ENCODE results near the gene ANKRD55. TPM values are rescaled to one million over a fixed set of nuclear protein-coding genes. Genes with fewer than 3 reads are reported as not detected.

The ANKRD55 gene
- total RNA-seq, 1 donor from 2014 or later = 0.79 TPM

- Mint-ChIP-seq H3K27ac (no peak overlapping the region), H3K4me3 (no peak overlapping the region), H3K27me3 (peaks cover 2% of the 10 kb centered on the region), H3K4me1 (peaks cover 46% of the 10 kb centered on the region), H3K36me3 (ENCODE audit: low read depth) (peaks cover 3% of the 10 kb centered on the region), H3K9me3 (no peaks in the 10 kb centered on the region)
- intact Hi-C loops (cut with micrococcal nuclease) = no loop called here
- DNase-seq = no peak
Measured at GRCh38 chr5:56069652-56070226, 163.4 kb downstream of the ANKRD55 start.

GRCh38 chr5:56066931-56067450 is 166.1 kb downstream of the ANKRD55 start:
- peaks cover 4% of the 10 kb centered on the region for H3K27me3 Mint-ChIP-seq
- H3K36me3 Mint-ChIP-seq (ENCODE audit: low read depth) = peaks cover 3% of the 10 kb centered on the region
- intact Hi-C loops (cut with micrococcal nuclease) = loop anchor here (2.0 kb wide), 1 partner anchor 14 kb away; no protein-coding TSS in a partner anchor
- DNase-seq = no peak
- H3K27ac Mint-ChIP-seq = no peak overlapping the region
- H3K4me3 Mint-ChIP-seq = no peak overlapping the region
- H3K9me3 Mint-ChIP-seq = no peaks in the 10 kb centered on the region
- H3K4me1 Mint-ChIP-seq = peaks cover 41% of the 10 kb centered on the region

- Mint-ChIP-seq H3K4me3 (no peak overlapping the region), H3K9me3 (no peaks in the 10 kb centered on the region), H3K27me3 (peaks cover 4% of the 10 kb centered on the region), H3K36me3 (ENCODE audit: low read depth) (peaks cover 2% of the 10 kb centered on the region), H3K27ac (no peak overlapping the region), H3K4me1 (peaks cover 32% of the 10 kb centered on the region)
- intact Hi-C loops (cut with micrococcal nuclease) = no loop called here
- DNase-seq = no peak
Measured at GRCh38 chr5:56064984-56065383, 168.1 kb downstream of the ANKRD55 start.

- peaks cover 53% of the 10 kb centered on the region for H3K4me1 Mint-ChIP-seq
- peaks cover 8% of the 10 kb centered on the region for H3K9me3 Mint-ChIP-seq
- DNase-seq = peak; percentile 87
- peaks cover 4% of the 10 kb centered on the region for H3K36me3 Mint-ChIP-seq (ENCODE audit: low read depth)
- H3K27me3 Mint-ChIP-seq = peaks cover 6% of the 10 kb centered on the region
- intact Hi-C loops (cut with micrococcal nuclease) = loop anchor here (1.0 kb wide), 1 partner anchor 65 kb away; no protein-coding TSS in a partner anchor
- peak overlapping the region; percentile 9 for H3K27ac Mint-ChIP-seq
- H3K4me3 Mint-ChIP-seq = peak overlapping the region; percentile 53
Measured at GRCh38 chr5:56060276-56061110, 172.6 kb downstream of the ANKRD55 start.

GRCh38 chr5:56059854-56060253 is 173.3 kb downstream of the ANKRD55 start:
- peaks cover 54% of the 10 kb centered on the region for H3K4me1 Mint-ChIP-seq
- H3K27me3 Mint-ChIP-seq = peaks cover 6% of the 10 kb centered on the region
- H3K4me3 Mint-ChIP-seq = no peak overlapping the region
- intact Hi-C loops (cut with micrococcal nuclease) = loop anchor here (1.0 to 5.0 kb wide), 5 partner anchors 35 to 203 kb away; no protein-coding TSS in a partner anchor
- H3K36me3 Mint-ChIP-seq (ENCODE audit: low read depth) = peaks cover 4% of the 10 kb centered on the region
- H3K27ac Mint-ChIP-seq = no peak overlapping the region
- DNase-seq = no peak
- H3K9me3 Mint-ChIP-seq = peaks cover 8% of the 10 kb centered on the region

- Mint-ChIP-seq H3K27ac (peak overlapping the region; percentile 46), H3K9me3 (peaks cover 12% of the 10 kb centered on the region), H3K36me3 (ENCODE audit: low read depth) (peaks cover 11% of the 10 kb centered on the region), H3K4me3 (no peak overlapping the region), H3K27me3 (peaks cover 4% of the 10 kb centered on the region), H3K4me1 (peaks cover 51% of the 10 kb centered on the region)
- no peak for DNase-seq
- intact Hi-C loops (cut with micrococcal nuclease) = loop anchor here (5.0 kb wide), 3 partner anchors 45 to 200 kb away; no protein-coding TSS in a partner anchor
Measured at GRCh38 chr5:56056875-56057274, 176.3 kb downstream of the ANKRD55 start.

GRCh38 chr5:56055859-56056258 is 177.3 kb downstream of the ANKRD55 start:
- intact Hi-C loops (cut with micrococcal nuclease) = loop anchor here (5.0 kb wide), 3 partner anchors 44 to 199 kb away; no protein-coding TSS in a partner anchor
- Mint-ChIP-seq H3K27ac (no peak overlapping the region), H3K36me3 (ENCODE audit: low read depth) (peaks cover 10% of the 10 kb centered on the region), H3K9me3 (peaks cover 12% of the 10 kb centered on the region), H3K27me3 (peaks cover 3% of the 10 kb centered on the region), H3K4me1 (peaks cover 52% of the 10 kb centered on the region), H3K4me3 (no peak overlapping the region)
- DNase-seq = no peak

GRCh38 chr5:56055287-56055686 is 177.8 kb downstream of the ANKRD55 start:
- DNase-seq = no peak
- Mint-ChIP-seq H3K4me3 (no peak overlapping the region), H3K4me1 (peaks cover 51% of the 10 kb centered on the region), H3K36me3 (ENCODE audit: low read depth) (peaks cover 10% of the 10 kb centered on the region), H3K9me3 (peaks cover 12% of the 10 kb centered on the region), H3K27ac (no peak overlapping the region), H3K27me3 (peaks cover 3% of the 10 kb centered on the region)
- intact Hi-C loops (cut with micrococcal nuclease) = loop anchor here (5.0 kb wide), 3 partner anchors 43 to 198 kb away; no protein-coding TSS in a partner anchor

GRCh38 chr5:56054666-56055065 is 178.5 kb downstream of the ANKRD55 start:
- Mint-ChIP-seq H3K27me3 (peaks cover 3% of the 10 kb centered on the region), H3K4me1 (peaks cover 49% of the 10 kb centered on the region), H3K27ac (no peak overlapping the region), H3K9me3 (peaks cover 12% of the 10 kb centered on the region), H3K36me3 (ENCODE audit: low read depth) (peaks cover 10% of the 10 kb centered on the region), H3K4me3 (no peak overlapping the region)
- DNase-seq = no peak
- intact Hi-C loops (cut with micrococcal nuclease) = loop anchor here (5.0 kb wide), 4 partner anchors 42 to 197 kb away; no protein-coding TSS in a partner anchor

- intact Hi-C loops (cut with micrococcal nuclease) = loop anchor here (5.0 kb wide), 1 partner anchor 149 kb away; no protein-coding TSS in a partner anchor
Measured at GRCh38 chr5:56053363-56053762, 179.8 kb downstream of the ANKRD55 start.

GRCh38 chr5:56052735-56053134 is 180.4 kb downstream of the ANKRD55 start:
- peaks cover 3% of the 10 kb centered on the region for H3K27me3 Mint-ChIP-seq
- intact Hi-C loops (cut with micrococcal nuclease) = loop anchor here (5.0 kb wide), 1 partner anchor 150 kb away; no protein-coding TSS in a partner anchor
- H3K36me3 Mint-ChIP-seq (ENCODE audit: low read depth) = peaks cover 8% of the 10 kb centered on the region
- H3K4me1 Mint-ChIP-seq = peaks cover 37% of the 10 kb centered on the region
- no peak for DNase-seq
- H3K27ac Mint-ChIP-seq = no peak overlapping the region
- H3K9me3 Mint-ChIP-seq = peaks cover 12% of the 10 kb centered on the region
- H3K4me3 Mint-ChIP-seq = no peak overlapping the region

More at GRCh38 chr5:56053363-56053762, 179.8 kb downstream of the ANKRD55 start:
- H3K27me3 Mint-ChIP-seq = peaks cover 3% of the 10 kb centered on the region
- H3K36me3 Mint-ChIP-seq (ENCODE audit: low read depth) = peaks cover 10% of the 10 kb centered on the region
- no peak overlapping the region for H3K27ac Mint-ChIP-seq
- H3K9me3 Mint-ChIP-seq = peaks cover 12% of the 10 kb centered on the region
- peaks cover 41% of the 10 kb centered on the region for H3K4me1 Mint-ChIP-seq
- DNase-seq = no peak
- H3K4me3 Mint-ChIP-seq = no peak overlapping the region

- H3K4me3 Mint-ChIP-seq = peak overlapping the region; percentile 65
- H3K27me3 Mint-ChIP-seq = peaks cover 5% of the 10 kb centered on the region
- H3K9me3 Mint-ChIP-seq = peaks cover 15% of the 10 kb centered on the region
- peak overlapping the region; percentile 75 for H3K27ac Mint-ChIP-seq
- peaks cover 13% of the 10 kb centered on the region for H3K36me3 Mint-ChIP-seq (ENCODE audit: low read depth)
- peak; percentile 66 for DNase-seq
- peaks cover 26% of the 10 kb centered on the region for H3K4me1 Mint-ChIP-seq
- intact Hi-C loops (cut with micrococcal nuclease) = loop anchor here (1.0 to 5.0 kb wide), 2 partner anchors 23 to 152 kb away; no protein-coding TSS in a partner anchor
Measured at GRCh38 chr5:56050551-56051255, 182.4 kb downstream of the ANKRD55 start.
